Nephron (organoid): ENCODE measurements around the gene NUTM2F.
A peak's percentile ranks its signal among the peaks of the same experiment; 100 is the strongest.

Source experiments
- H3K27ac Mint-ChIP-seq, 3 experiments: 2 replicates each; pipeline ENCODE4 v1.8.0; 2020; ENCODE audit warnings: mixed read lengths in 3 of 3, mild to moderate bottlenecking in 2 of 3, moderate library complexity in 1 of 3
- H3K27me3 Mint-ChIP-seq: 2 replicates; pipeline ENCODE4 v1.8.0; 2021; ENCODE audit warnings: low read depth, mild to moderate bottlenecking, moderate library complexity, mixed read lengths
- H3K36me3 Mint-ChIP-seq: 2 replicates; pipeline ENCODE4 v1.8.0; 2020; ENCODE audit warnings: low read depth, mixed read lengths
- H3K4me1 Mint-ChIP-seq: 2 replicates; pipeline ENCODE4 v1.8.0; 2020; ENCODE audit warnings: mixed read lengths
- H3K4me3 Mint-ChIP-seq, 3 experiments: 2 replicates each; pipeline ENCODE4 v1.8.0; 2020; ENCODE audit warnings: mild to moderate bottlenecking in 3 of 3, mixed read lengths in 3 of 3, moderate library complexity in 2 of 3
- H3K9me3 Mint-ChIP-seq: 2 replicates; pipeline ENCODE4 v1.8.0; 2020; ENCODE audit warnings: mixed read lengths
- CTCF ChIP-seq, 3 experiments: fragments of 200-600 bp; sonication (generic); IDR thresholded peaks; one replicate each; pipeline ENCODE4 v1.5.0; 2021; ENCODE audit warnings: antibody characterized with exemption in 3 of 3; ENCODE audit not compliant: unreplicated experiment in 3 of 3

Gene NUTM2F

GRCh38 chr9:94301583-94301982, 26.9 kb downstream of the NUTM2F start:
- Mint-ChIP-seq H3K9me3 (no peaks in the 10 kb centered on the region), H3K36me3 (peaks cover 10% of the 10 kb centered on the region), H3K27ac (no peak overlapping the region), H3K4me1 (no peaks in the 10 kb centered on the region), H3K27me3 (no peaks in the 10 kb centered on the region), H3K4me3 (no peak overlapping the region)
- TF ChIP-seq CTCF (IDR thresholded peaks at IDR 0.05; ENCODE audit: unreplicated experiment in 3 of 3) = no peak

- TF ChIP-seq CTCF (IDR thresholded peaks at IDR 0.05; ENCODE audit: unreplicated experiment in 3 of 3) = no peak
- Mint-ChIP-seq H3K4me3 (no peak overlapping the region), H3K27me3 (no peaks in the 10 kb centered on the region), H3K27ac (no peak overlapping the region), H3K4me1 (no peaks in the 10 kb centered on the region), H3K36me3 (peaks cover 10% of the 10 kb centered on the region), H3K9me3 (no peaks in the 10 kb centered on the region)
Observed at GRCh38 chr9:94300470-94301301, 27.8 kb downstream of the NUTM2F start.

- Mint-ChIP-seq H3K36me3 (peaks cover 10% of the 10 kb centered on the region), H3K4me3 (no peak overlapping the region), H3K27ac (no peak overlapping the region), H3K27me3 (no peaks in the 10 kb centered on the region), H3K4me1 (no peaks in the 10 kb centered on the region), H3K9me3 (no peaks in the 10 kb centered on the region)
- no peak for TF ChIP-seq CTCF (IDR thresholded peaks at IDR 0.05; ENCODE audit: unreplicated experiment in 3 of 3)
Observed at GRCh38 chr9:94298949-94299599, 29.4 kb downstream of the NUTM2F start.

- Mint-ChIP-seq H3K36me3 (peaks cover 57% of the 10 kb centered on the region), H3K27me3 (no peaks in the 10 kb centered on the region), H3K27ac (no peak overlapping the region), H3K4me3 (no peak overlapping the region), H3K4me1 (peaks cover 6% of the 10 kb centered on the region), H3K9me3 (peaks cover 15% of the 10 kb centered on the region)
- TF ChIP-seq CTCF (IDR thresholded peaks at IDR 0.05; ENCODE audit: unreplicated experiment in 3 of 3) = no peak
Observed at GRCh38 chr9:94289691-94290090, 38.8 kb downstream of the NUTM2F start.

GRCh38 chr9:94287877-94288513, 40.4 kb downstream of the NUTM2F start:
- Mint-ChIP-seq H3K27ac (peak overlapping the region in 2 of 3 experiments; percentile 13 to 25), H3K9me3 (peaks cover 17% of the 10 kb centered on the region), H3K27me3 (no peaks in the 10 kb centered on the region), H3K4me1 (peaks cover 6% of the 10 kb centered on the region), H3K4me3 (no peak overlapping the region), H3K36me3 (peaks cover 58% of the 10 kb centered on the region)
- TF ChIP-seq CTCF (IDR thresholded peaks at IDR 0.05; ENCODE audit: unreplicated experiment in 3 of 3) = no peak
